Esophagus squamous epithelium (tissue), 5 donors: ENCODE data around the gene PBX2. TPM values are rescaled to one million over a fixed set of nuclear protein-coding genes. Genes with fewer than 3 reads are reported as not detected.

ENCODE experiments used
- DNase-seq: peaks from one replicate; lab custom pipeline; 2025; lab: John Stamatoyannopoulos, UW
- H3K27ac ChIP-seq, 4 donors: fragments of 200-600 bp; sonication (generic); one replicate each; pipeline ENCODE4 v1.5.1; 2016 to 2019; ENCODE audit warnings: mild to moderate bottlenecking in 1 of 4
- H3K27me3 ChIP-seq, 4 donors: fragments of 200-600 bp; sonication (generic); 1 replicate in 3 of 4; 2 replicates in 1 of 4; pipeline versions ENCODE4 v1.5.1 to v1.6.0; 2017 to 2021; ENCODE audit warnings: antibody characterized with exemption in 1 of 4
- H3K36me3 ChIP-seq, 3 donors: fragments of 200-600 bp; sonication (generic); one replicate each; pipeline ENCODE4 v1.5.1; 2016 to 2019
- H3K4me1 ChIP-seq, 3 donors: fragments of 200-600 bp; sonication (generic); one replicate each; pipeline ENCODE4 v1.5.1; 2017 to 2019
- H3K4me3 ChIP-seq, 4 donors: fragments of 200-600 bp; sonication (generic); 1 replicate in 3 of 4; 2 replicates in 1 of 4; pipeline ENCODE4 v1.5.1; 2016 to 2019; ENCODE audit warnings: mild to moderate bottlenecking in 2 of 4, moderate library complexity in 1 of 4
- H3K9me3 ChIP-seq, 3 donors: fragments of 200-600 bp; sonication (generic); one replicate each; pipeline ENCODE4 v1.5.1; 2016 to 2019
- POLR2A ChIP-seq, 4 donors: fragments of 450-650 bp; IDR thresholded peaks; one replicate each; pipeline ENCODE4 v1.6.1; 2017; ENCODE audit warnings: antibody characterized with exemption in 4 of 4, mild to moderate bottlenecking in 4 of 4, moderate library complexity in 3 of 4
- WGBS, 2 donors: methylation state at CpG; one replicate each; pipeline ENCODE4 v1.1.5; 2018; 5-methylcytosine and 5-hydroxymethylcytosine counted together
- intact Hi-C: fragments of 100-400 bp; cut with DNase I; formaldehyde crosslinking; loops from one replicate; pipeline ENCODE4 v1.15.0; 2022
- total RNA-seq, 4 donors: library from RNA; depleted of rRNA; stranded (reverse); fragments of >200 nt; gene quantifications; one replicate each; pipeline ENCODE4 v1.1.0, GENCODE V29; 2016
- TF ChIP-seq, protein P1 (sequence below), 6 experiments: fragments of 450-650 bp in 4 of 6; fragments of 200-600 bp in 2 of 6; sonication (generic) in 2 of 6; IDR thresholded peaks; one replicate each; pipeline ENCODE4 v1.5.1; 2016 to 2019; ENCODE audit warnings: antibody characterized with exemption in 6 of 6, mild to moderate bottlenecking in 4 of 6, moderate library complexity in 4 of 6
- donor health status: DM: yes; HTN: yes; CAD: no.

The PBX2 gene
- total RNA-seq, 4 donors from 2014 or later: 27.1 to 40.2 (median 28.9) TPM

- H3K4me1 ChIP-seq: peaks cover 11 to 36% (median 13%) of the 10 kb centered on the region in 3 donors
- 94% methylated on average over 5 of the region's 6 CpGs; no CpG with 5 or more reads in 1 of the 2 donors for WGBS, 2 donors
- H3K36me3 ChIP-seq: peaks cover 5 to 54% (median 30%) of the 10 kb centered on the region in 3 donors
- H3K4me3 ChIP-seq: no peak overlapping the region
- DNase-seq: no peak
- TF ChIP-seq, protein P1, sequence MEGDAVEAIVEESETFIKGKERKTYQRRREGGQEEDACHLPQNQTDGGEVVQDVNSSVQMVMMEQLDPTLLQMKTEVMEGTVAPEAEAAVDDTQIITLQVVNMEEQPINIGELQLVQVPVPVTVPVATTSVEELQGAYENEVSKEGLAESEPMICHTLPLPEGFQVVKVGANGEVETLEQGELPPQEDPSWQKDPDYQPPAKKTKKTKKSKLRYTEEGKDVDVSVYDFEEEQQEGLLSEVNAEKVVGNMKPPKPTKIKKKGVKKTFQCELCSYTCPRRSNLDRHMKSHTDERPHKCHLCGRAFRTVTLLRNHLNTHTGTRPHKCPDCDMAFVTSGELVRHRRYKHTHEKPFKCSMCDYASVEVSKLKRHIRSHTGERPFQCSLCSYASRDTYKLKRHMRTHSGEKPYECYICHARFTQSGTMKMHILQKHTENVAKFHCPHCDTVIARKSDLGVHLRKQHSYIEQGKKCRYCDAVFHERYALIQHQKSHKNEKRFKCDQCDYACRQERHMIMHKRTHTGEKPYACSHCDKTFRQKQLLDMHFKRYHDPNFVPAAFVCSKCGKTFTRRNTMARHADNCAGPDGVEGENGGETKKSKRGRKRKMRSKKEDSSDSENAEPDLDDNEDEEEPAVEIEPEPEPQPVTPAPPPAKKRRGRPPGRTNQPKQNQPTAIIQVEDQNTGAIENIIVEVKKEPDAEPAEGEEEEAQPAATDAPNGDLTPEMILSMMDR (IDR thresholded peaks at IDR 0.05): no peak
- no peak for TF ChIP-seq POLR2A (IDR thresholded peaks at IDR 0.05)
- H3K27ac ChIP-seq: no peak overlapping the region
- no peaks in the 10 kb centered on the region for H3K27me3 ChIP-seq
- H3K9me3 ChIP-seq: no peaks in the 10 kb centered on the region
- intact Hi-C loops: no loop called here
These were observed 18.8 kb downstream of the PBX2 start for GRCh38 chr6:32171234-32171633.

DNA sequence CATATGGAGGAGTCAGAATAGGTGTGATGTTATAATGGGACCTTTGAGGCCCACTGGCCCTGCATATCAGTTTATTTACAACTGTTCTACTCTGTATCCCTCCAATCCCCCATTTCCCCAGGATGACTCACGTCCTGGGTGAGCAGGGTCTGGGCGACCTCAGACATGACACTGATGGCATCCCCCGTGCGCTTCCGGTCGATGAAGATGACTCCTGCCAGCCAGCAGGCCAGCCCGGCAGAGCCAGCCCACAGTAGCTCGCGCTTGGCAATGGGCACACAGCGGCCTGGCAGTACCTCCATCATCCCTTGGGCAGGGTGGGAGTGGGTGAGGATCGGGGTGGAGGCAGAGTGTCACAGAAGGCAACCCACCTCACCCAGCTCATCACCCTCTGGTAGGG is 19.7 kb downstream of the PBX2 start:
- no peak overlapping the region for H3K27ac ChIP-seq
- no peaks in the 10 kb centered on the region for H3K27me3 ChIP-seq
- TF ChIP-seq, protein P1 (IDR thresholded peaks at IDR 0.05): no peak
- TF ChIP-seq POLR2A (IDR thresholded peaks at IDR 0.05): no peak
- H3K4me1 ChIP-seq: peaks cover 5 to 30% (median 11%) of the 10 kb centered on the region in 3 donors
- intact Hi-C loops: no loop called here
- H3K36me3 ChIP-seq: peaks cover 5 to 64% (median 30%) of the 10 kb centered on the region in 3 donors
- no peak for DNase-seq
- no peak overlapping the region for H3K4me3 ChIP-seq
- no peaks in the 10 kb centered on the region for H3K9me3 ChIP-seq
- 87 to 89% methylated on average over 5 to 7 of the region's 11 CpGs for WGBS, 2 donors

DNA sequence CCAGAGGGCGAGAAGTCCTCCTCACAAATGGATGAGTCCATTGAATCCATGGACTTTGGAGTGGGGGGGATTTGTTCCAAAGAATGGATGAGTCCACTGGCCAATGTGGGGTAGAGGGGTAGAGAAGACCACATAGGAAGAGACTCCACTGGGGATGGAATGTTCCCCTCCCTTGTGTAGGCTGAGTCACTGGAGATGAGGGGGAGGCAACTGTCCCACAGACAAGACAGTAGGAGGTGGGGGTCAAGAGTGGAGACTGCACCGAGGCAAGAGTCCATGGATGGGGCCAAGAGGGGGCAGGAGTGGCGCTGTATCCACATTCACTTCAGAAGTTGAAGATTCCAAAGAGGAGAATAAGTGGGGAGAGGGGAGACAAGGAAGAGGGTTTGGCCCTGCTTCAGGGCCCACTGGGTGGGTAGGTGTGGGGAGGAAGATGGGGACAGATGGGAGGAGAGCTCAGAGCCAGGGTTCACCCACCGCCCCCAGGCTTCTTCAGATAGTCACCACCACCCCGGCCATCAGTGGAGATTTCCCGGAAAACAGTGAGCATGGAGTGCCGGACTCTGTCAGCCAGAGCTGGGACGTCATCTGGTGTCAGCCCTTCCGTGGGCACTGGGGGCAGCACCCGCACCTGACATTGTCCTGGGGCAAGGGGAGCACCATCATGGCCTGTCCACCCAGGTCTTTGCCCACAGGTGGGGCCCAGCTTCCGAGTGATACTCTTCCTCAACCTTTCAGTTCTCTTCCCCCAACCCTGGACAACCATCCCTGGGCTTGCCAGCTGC is 21.0 kb downstream of the PBX2 start:
- Histone ChIP-seq H3K27ac (peak overlapping the region in 1 of 4 donors; percentile 3), H3K4me1 (peaks cover 0 to 17% (median 4%) of the 10 kb centered on the region in 3 donors), H3K4me3 (no peak overlapping the region), H3K36me3 (peaks cover 5 to 77% (median 30%) of the 10 kb centered on the region in 3 donors), H3K9me3 (no peaks in the 10 kb centered on the region), H3K27me3 (no peaks in the 10 kb centered on the region)
- 80 to 83% methylated on average over 7 to 11 of the region's 11 CpGs for WGBS, 2 donors
- no peak for DNase-seq
- intact Hi-C loops: no loop called here
- TF ChIP-seq POLR2A (IDR thresholded peaks at IDR 0.05): no peak
- TF ChIP-seq, protein P1 (IDR thresholded peaks at IDR 0.05): no peak

GRCh38 chr6:32168350-32168749 is 21.7 kb downstream of the PBX2 start:
- no peak overlapping the region for H3K27ac ChIP-seq
- 49 to 61% methylated on average over 2 of the region's 2 CpGs for WGBS, 2 donors
- H3K4me1 ChIP-seq: peaks cover 0 to 12% (median 4%) of the 10 kb centered on the region in 3 donors
- DNase-seq: no peak
- H3K4me3 ChIP-seq: no peak overlapping the region
- intact Hi-C loops: no loop called here
- H3K9me3 ChIP-seq: no peaks in the 10 kb centered on the region
- TF ChIP-seq, protein P1 (IDR thresholded peaks at IDR 0.05): no peak
- H3K27me3 ChIP-seq: no peaks in the 10 kb centered on the region
- H3K36me3 ChIP-seq: peaks cover 5 to 83% (median 30%) of the 10 kb centered on the region in 3 donors

DNA sequence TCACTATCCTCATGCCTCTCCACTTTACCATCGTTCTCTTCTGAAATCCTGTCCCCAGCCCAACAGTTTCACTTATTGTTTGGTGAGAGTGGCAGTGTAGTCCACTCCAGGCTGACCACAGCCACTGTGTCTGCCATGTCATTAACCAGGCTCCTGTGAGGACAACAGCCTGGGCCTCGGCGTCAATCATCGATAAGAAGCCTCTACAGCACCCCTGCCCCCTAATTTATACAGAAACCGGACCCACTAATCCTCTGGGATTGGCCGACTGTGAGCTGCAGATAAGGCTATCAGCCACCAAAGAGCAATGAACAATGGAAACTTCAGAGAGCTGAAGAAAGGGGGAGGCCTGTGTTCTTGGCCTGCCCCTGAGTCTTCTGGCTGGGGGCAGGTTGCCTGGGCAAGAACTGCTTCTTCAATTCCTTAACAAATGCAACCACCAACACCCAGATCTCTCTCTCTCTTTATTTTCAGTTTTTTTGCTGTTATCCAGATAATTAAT is 22.2 kb downstream of the PBX2 start:
- Histone ChIP-seq H3K27ac (no peak overlapping the region), H3K27me3 (no peaks in the 10 kb centered on the region), H3K9me3 (no peaks in the 10 kb centered on the region), H3K36me3 (peaks cover 6 to 88% (median 33%) of the 10 kb centered on the region in 3 donors), H3K4me3 (no peak overlapping the region), H3K4me1 (peaks cover 0 to 10% (median 1%) of the 10 kb centered on the region in 3 donors)
- intact Hi-C loops: no loop called here
- DNase-seq: no peak
- TF ChIP-seq, protein P1 (IDR thresholded peaks at IDR 0.05): no peak
- TF ChIP-seq POLR2A (IDR thresholded peaks at IDR 0.05): no peak
- WGBS, 2 donors: 88% methylated on average over 4 of the region's 6 CpGs
